Choroid plexus epithelial cell (primary cell): ENCODE results near the gene SMO.
"Not testable (repeated sequence)": the region's sequence is repeated elsewhere in the genome, so short reads cannot be mapped to it uniquely, and the experiment has no call there.

ENCODE experiments used
- DNase-seq: peaks from one replicate; pipeline ENCODE4 v3.0.0-alpha.2; 2010; ENCODE audit warnings: low read depth
- H3K4me3 ChIP-seq: 2 replicates; pipeline ENCODE4 v1.5.1; 2011; ENCODE audit warnings: low read depth, mild to moderate bottlenecking, control low read depth, low read length, moderate library complexity
- TF ChIP-seq, protein P1 (sequence below): conservative IDR thresholded peaks from 2 replicates; pipeline ENCODE4 v1.5.1; 2011; ENCODE audit warnings: low read depth, mild to moderate bottlenecking, control low read depth, inconsistent platforms, low read length, moderate library complexity

The SMO gene

DNA sequence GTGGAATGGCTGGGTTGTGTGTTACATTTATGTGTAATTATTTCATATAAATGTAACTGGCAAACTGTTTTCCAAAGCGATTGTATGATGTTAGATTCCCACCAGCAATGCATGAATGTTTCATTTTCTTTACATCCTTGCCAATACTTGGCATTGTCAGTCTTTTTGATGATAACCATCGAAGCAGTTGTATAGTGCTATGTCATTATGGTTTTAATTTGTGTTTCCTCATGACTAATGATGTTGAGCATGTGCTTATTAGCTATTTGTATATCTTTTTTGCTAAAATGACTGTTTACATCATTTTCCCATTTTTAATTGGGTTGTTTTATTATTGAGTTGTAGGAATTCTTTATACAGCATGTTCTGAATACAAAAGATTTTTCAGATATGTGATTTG lies 58.7 kb downstream of the SMO start:
- TF ChIP-seq, protein P1, sequence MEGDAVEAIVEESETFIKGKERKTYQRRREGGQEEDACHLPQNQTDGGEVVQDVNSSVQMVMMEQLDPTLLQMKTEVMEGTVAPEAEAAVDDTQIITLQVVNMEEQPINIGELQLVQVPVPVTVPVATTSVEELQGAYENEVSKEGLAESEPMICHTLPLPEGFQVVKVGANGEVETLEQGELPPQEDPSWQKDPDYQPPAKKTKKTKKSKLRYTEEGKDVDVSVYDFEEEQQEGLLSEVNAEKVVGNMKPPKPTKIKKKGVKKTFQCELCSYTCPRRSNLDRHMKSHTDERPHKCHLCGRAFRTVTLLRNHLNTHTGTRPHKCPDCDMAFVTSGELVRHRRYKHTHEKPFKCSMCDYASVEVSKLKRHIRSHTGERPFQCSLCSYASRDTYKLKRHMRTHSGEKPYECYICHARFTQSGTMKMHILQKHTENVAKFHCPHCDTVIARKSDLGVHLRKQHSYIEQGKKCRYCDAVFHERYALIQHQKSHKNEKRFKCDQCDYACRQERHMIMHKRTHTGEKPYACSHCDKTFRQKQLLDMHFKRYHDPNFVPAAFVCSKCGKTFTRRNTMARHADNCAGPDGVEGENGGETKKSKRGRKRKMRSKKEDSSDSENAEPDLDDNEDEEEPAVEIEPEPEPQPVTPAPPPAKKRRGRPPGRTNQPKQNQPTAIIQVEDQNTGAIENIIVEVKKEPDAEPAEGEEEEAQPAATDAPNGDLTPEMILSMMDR: no peak
- no peak for DNase-seq

DNA sequence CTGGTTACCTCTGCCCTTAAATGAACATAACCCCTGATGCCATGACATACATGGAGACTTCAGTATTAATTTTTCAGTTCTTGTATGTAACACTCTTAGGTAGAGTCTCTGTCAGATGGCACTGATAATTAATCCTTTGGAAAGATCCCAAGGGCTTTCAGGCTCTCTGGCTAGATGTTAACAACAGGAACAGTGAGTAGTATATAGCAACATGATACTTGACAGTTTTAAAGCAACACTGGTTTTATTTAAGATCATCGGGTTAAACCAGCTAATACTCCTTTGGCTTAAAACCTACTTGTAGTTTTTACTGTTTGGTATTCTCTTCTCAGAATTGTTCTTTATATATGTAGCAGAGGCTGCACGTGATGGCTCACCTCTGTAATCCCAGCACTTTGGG lies 63.7 kb downstream of the SMO start:
- no peak overlapping the region for H3K4me3 ChIP-seq
- DNase-seq: no peak
- TF ChIP-seq, protein P1: no peak

More for the DNA sequence above, 58.7 kb downstream of the SMO start:
- H3K4me3 ChIP-seq: no peak overlapping the region

DNA sequence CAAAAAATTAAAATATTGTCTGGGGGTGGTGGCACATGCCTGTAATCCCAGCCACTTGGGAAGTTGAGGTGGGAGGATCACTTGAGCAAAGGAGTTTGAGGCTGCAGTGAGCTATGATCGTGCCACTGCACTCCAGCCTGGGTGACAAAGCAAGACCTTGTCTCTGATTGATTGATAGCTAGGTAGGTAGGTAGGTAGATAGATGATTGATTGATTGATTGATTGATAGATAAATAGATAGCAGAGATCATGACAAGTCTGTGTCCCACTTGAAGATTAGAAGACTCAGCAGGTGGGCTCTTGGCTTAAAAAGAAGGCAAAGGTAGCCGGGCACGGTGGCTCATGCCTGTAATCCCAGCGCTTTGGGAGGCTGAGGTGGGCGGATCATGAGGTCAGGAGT lies 64.2 kb downstream of the SMO start:
- H3K4me3 ChIP-seq, DNase-seq: not testable (repeated sequence)

DNA sequence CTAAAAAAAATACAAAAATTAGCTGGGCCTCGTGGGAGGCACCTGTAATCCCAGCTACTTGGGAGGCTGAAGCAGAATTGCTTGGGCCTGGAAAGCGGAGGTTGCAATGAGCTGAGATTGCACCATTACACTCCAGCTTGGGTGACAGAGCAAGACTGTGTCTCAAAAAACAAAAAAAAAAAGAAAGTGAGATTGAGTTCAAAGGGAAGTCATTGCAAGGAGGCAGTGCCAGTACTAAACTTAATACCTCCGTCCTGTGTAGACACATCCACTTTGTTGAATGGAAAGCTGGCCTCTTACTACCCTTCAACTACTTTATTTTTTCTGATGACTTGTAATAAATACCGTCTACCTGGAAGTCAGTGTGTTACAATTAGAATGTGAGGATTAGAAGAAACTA lies 67.4 kb downstream of the SMO start:
- DNase-seq: no peak
- no peak overlapping the region for H3K4me3 ChIP-seq
- TF ChIP-seq, protein P1: no peak

DNA sequence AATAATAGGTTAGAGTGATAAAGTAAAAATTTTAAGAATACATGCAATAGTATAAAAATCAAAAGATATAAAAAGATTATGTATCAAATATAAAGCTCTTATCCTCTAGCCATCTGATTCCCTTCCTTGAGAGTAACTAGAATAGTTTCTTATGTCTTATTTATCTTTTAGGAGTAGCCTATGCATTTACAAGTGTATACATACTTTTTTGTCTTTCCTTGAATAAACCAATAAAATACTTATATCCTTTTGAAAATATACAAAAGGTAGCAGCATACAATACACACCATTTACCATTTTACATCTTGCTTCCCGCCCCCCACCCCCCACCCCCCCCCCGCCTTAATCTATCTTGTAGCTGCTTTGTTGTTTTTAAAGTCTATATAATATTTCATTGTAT lies 67.8 kb downstream of the SMO start:
- no peak for DNase-seq
- TF ChIP-seq, protein P1: no peak

DNA sequence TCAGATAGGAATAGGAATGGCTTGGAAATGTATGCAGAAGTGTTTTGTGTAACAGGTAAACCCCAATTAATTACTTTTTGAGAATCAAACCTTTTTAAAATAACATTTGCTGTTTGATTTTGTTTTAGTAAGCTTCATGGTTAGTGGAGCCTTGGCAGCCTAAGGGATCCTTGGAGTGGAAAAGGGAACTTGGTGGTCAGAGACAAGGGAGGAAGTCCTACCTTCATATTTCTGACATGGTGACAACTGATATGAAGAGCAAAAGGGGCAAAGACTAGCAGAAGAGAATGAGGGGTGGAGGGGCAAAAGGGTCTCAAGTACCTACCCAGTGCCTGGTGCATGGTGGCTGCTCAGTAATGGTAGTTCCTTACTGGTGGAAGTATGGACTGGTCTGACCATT lies 68.7 kb downstream of the SMO start:
- TF ChIP-seq, protein P1: no peak
- no peak for DNase-seq

More for the DNA sequence above, 67.8 kb downstream of the SMO start:
- no peak overlapping the region for H3K4me3 ChIP-seq

DNA sequence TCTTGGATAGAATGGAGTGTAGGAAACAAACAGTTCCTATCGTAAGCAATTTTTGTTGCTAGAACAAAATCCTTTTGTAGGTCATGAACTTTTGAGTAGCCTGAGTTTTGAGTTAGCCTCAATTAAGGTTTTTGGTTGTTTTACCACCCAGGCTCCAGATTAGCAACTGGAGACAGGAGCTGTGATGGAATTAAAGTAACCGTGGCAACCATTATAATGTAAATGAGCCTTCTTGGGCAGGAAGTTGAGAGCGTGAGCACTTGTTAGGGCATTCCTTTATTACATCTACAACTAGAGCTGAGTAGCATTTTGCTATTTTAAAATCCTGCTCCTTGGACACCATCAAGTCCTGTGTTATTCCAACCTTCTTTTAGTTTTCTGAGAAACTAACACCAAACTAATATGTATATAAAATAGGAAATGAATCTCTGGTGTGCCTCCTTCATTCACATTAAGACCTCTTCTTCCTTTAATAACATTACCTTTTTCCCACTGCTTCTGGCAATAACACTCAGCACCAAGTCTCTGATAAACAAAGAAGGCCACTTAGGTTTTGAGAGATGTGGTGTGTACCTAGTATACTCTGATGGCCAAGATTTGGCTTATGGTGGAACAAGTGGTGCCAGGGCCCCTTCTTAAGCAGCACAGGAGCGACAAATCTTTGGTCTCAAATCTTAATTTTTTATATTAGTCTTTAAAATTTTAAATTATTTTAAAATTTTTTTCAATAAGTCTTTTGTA lies 70.4 kb downstream of the SMO start:
- no peak for DNase-seq
- TF ChIP-seq, protein P1: no peak
- H3K4me3 ChIP-seq: no peak overlapping the region

More for the DNA sequence above, 68.7 kb downstream of the SMO start:
- no peak overlapping the region for H3K4me3 ChIP-seq
